ENCODE measurements around the gene CIZ1. TPM values are rescaled to one million over a fixed set of nuclear protein-coding genes. Genes with fewer than 3 reads are reported as not detected.

Gene CIZ1
- total and polyA plus RNA-seq, 10 of the 15 experiments (the other 5 are each of a cell fraction or from before 2014, with no cell fraction given) = 1.8 to 91.6 (median 35.4) TPM

DNA sequence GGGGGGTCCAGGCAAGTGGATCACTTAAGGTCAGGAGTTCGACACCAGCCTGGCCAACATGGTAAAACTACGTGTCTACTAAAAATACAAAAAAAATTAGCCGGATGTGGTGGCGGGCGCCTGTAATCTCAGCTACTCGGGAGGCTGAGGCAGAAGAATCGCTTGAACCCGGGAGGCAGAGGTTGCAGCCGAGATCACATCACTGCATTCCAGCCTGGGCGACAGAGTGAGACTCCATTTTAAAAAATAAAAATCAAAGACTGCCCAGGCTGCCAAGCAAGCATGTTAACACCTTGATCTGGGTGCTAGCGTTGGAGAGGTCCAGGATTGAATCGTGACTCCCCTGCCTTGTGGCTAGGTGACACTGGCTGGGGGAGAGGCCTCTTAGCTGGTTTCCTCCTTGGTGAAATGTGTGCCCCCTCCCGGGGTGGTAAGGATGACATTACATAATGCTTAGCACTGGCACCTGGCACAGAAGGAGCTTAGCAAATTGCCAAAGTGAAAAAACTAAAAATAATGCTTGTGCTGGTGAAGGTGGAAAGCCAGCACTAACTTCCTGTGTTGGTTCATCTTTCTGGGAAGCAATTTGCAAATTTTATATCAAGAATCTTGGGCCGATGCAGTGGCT, 2.2 kb upstream of the CIZ1 start:
- Histone ChIP-seq H3K36me3 (ENCODE audit: control insufficient read depth in 2 of 2, insufficient read depth in 2 of 2, low read length in 1 of 2) (no peaks in the 10 kb centered on the region; a peak in 1 of 4 replicates), H3K27ac (ENCODE audit: control insufficient read depth, insufficient read depth) (no peak overlapping the region), H3K4me3 (no peak overlapping the region), H3K9ac (ENCODE audit: control insufficient read depth, insufficient read depth, low read length) (no peak overlapping the region), H2AFZ (ENCODE audit: control insufficient read depth, low read depth, low read length) (no peak overlapping the region), H4K20me1 (ENCODE audit: control insufficient read depth, insufficient read depth) (no peaks in the 10 kb centered on the region), H3K4me1 (ENCODE audit: control insufficient read depth, insufficient read depth, low read length) (peaks cover 8% of the 10 kb centered on the region), H3K79me2 (ENCODE audit: control insufficient read depth, insufficient read depth, low read length) (peaks cover 3% of the 10 kb centered on the region; the same call in 1 of the 2 replicates), H3K9me3 (replicated peaks; ENCODE audit: control insufficient read depth, insufficient read depth, low read length) (no peaks in the 10 kb centered on the region), H3K27me3 (replicated peaks in 1 of 2; ENCODE audit: control insufficient read depth in 2 of 2, insufficient read depth in 2 of 2, low read length in 1 of 2) (no peaks in the 10 kb centered on the region), H3K4me2 (ENCODE audit: control insufficient read depth, insufficient read depth) (no peak overlapping the region)
- DNase-seq (ENCODE audit: low read depth, low spot score) (no peak), FAIRE-seq (no peak), ATAC-seq (no peak)
- POLR2A ChIA-PET = no interaction called here
- TF ChIP-seq POU2F2 (IDR thresholded peaks at IDR 0.05; ENCODE audit: borderline replicate concordance, low read depth, low read length) (no peak), RB1 (IDR thresholded peaks at IDR 0.05; ENCODE audit: borderline replicate concordance) (no peak), RAD51 (IDR thresholded peaks at IDR 0.05) (no peak), MYB (IDR thresholded peaks at IDR 0.05; ENCODE audit: borderline replicate concordance, low read depth, low read length) (no peak), SMC3 (IDR thresholded peaks at IDR 0.05; ENCODE audit: borderline replicate concordance, low read length) (no peak), ZNF24 (IDR thresholded peaks at IDR 0.05) (no peak), TCF3 (IDR thresholded peaks at IDR 0.05; ENCODE audit: borderline replicate concordance, insufficient read depth, low read depth, low read length) (no peak), TAF1 (IDR thresholded peaks at IDR 0.05; ENCODE audit: borderline replicate concordance, low read depth, low read length) (no peak), CHD1 (IDR thresholded peaks at IDR 0.05; ENCODE audit: low read depth, low read length) (no peak)
- TF ChIP-seq, protein P1, sequence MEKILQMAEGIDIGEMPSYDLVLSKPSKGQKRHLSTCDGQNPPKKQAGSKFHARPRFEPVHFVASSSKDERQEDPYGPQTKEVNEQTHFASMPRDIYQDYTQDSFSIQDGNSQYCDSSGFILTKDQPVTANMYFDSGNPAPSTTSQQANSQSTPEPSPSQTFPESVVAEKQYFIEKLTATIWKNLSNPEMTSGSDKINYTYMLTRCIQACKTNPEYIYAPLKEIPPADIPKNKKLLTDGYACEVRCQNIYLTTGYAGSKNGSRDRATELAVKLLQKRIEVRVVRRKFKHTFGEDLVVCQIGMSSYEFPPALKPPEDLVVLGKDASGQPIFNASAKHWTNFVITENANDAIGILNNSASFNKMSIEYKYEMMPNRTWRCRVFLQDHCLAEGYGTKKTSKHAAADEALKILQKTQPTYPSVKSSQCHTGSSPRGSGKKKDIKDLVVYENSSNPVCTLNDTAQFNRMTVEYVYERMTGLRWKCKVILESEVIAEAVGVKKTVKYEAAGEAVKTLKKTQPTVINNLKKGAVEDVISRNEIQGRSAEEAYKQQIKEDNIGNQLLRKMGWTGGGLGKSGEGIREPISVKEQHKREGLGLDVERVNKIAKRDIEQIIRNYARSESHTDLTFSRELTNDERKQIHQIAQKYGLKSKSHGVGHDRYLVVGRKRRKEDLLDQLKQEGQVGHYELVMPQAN (conservative IDR thresholded peaks at IDR 0.05) = no peak
- in situ Hi-C loops (cut with MboI) = no loop called here
- WGBS (ENCODE audit: insufficient coverage, insufficient replicate concordance, low lambda C conversion rate, missing lambda C conversion rate) = 80% methylated on average over 14 of the region's 14 CpGs
- intact Hi-C loops (cut with micrococcal nuclease; ENCODE audit: unreplicated experiment) = no loop called here
- CTCF ChIA-PET = no interaction called here
- BruUV-seq (replicated peaks) = no TSS peak
- SMC1A ChIA-PET (ENCODE audit: uncharacterized antibody, unreplicated experiment) = no interaction called here
- RAD21 ChIA-PET (ENCODE audit: unreplicated experiment) = no interaction called here
